ENCODE data around the gene OR5K3.

Gene OR5K3

GRCh38 chr3:98434412-98434811 lies 43.9 kb downstream of the OR5K3 start:
- no peak for DNase-seq (ENCODE audit: low read depth)

GRCh38 chr3:98440283-98440682 lies 49.8 kb downstream of the OR5K3 start:
- no peak for DNase-seq (ENCODE audit: low read depth)
